Measurements from ENCODE around the gene SLC39A7.

DNA sequence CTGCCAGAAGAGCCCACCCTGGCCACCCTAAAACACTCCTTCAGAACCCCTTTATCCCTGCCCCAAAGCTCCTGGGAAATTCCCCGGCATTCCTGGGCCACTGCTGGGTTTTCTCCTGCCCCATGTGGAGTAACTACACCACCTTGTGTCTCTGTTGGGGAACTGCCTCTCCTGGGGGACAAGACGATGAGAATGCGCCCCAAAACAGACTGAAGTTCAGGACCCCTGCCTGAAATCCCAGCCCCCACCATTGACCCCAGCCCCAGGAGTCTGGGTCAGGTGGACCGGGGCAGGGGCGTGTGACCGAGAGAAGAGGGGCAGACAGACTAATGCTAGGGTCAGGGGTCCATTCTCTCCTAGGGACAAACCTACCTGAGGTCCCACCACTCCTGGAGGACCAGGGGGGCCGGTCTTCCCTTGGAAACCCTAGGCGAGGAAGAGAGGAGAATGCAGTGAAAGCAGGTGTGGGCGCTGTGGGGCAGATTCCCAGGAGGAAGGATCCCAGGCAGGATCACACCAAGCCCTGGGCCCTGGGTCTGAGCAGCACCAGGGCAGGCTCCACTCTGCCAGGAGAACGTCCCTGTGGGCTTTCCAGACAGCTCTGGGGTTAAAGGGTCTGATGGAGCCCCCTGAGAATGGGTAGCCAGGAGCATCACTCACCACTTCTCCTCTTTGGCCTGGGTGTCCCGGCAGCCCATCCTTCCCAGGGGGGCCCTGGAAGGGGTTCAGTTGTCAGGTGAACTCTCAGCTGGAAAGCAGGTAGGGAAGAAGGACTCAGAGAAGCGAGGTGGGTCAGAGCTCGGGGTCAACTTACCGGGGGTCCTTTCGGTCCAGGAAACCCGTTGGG is 27.8 kb upstream of the SLC39A7 start:
- no peak for TF ChIP-seq POLR2AphosphoS5 (IDR thresholded peaks at IDR 0.05)
- TF ChIP-seq, protein P1, sequence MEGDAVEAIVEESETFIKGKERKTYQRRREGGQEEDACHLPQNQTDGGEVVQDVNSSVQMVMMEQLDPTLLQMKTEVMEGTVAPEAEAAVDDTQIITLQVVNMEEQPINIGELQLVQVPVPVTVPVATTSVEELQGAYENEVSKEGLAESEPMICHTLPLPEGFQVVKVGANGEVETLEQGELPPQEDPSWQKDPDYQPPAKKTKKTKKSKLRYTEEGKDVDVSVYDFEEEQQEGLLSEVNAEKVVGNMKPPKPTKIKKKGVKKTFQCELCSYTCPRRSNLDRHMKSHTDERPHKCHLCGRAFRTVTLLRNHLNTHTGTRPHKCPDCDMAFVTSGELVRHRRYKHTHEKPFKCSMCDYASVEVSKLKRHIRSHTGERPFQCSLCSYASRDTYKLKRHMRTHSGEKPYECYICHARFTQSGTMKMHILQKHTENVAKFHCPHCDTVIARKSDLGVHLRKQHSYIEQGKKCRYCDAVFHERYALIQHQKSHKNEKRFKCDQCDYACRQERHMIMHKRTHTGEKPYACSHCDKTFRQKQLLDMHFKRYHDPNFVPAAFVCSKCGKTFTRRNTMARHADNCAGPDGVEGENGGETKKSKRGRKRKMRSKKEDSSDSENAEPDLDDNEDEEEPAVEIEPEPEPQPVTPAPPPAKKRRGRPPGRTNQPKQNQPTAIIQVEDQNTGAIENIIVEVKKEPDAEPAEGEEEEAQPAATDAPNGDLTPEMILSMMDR (IDR thresholded peaks at IDR 0.05), result peak in 5 of 6 experiments; percentile 33 to 51 (median 45)

Measured in upper lobe of left lung (tissue), 4 donors.